VCaP (cell line): Measurements from ENCODE around the gene TIGAR.

ENCODE experiments used
- H3K27ac ChIP-seq: fragments of 450-650 bp; 2 replicates; pipeline ENCODE4 v1.5.1; 2017
- CTCF ChIP-seq: fragments of 450-650 bp; conservative IDR thresholded peaks from 2 replicates; pipeline ENCODE4 v1.5.1; 2017; ENCODE audit warnings: mild to moderate bottlenecking, moderate library complexity

TIGAR gene

GRCh38 chr12:4331842-4332241, 10.8 kb downstream of the TIGAR start:
- H3K27ac ChIP-seq, result no peak overlapping the region
- no peak for TF ChIP-seq CTCF

DNA sequence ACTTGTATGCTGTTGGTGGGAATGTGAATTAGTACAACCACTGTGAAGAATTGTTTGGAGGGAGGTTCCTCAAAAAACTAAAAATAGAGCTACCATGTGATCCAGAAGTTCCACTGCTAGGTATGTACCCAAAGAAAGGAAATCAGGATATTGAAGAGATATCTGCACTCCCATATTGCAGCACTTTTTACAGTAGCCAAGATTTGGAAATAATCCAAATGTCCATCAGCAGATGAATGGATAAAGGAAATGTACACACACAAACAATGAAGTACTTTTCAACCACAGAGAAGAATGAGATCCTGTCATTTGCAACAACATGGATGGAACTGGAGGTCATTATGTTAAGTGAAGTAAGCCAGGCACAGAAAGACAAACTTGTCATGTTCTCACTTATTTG, 25.9 kb downstream of the TIGAR start:
- no peak overlapping the region for H3K27ac ChIP-seq
- no peak for TF ChIP-seq CTCF

- TF ChIP-seq CTCF, result peak; percentile 86
- H3K27ac ChIP-seq, result no peak overlapping the region
These were observed 32.8 kb downstream of the TIGAR start for GRCh38 chr12:4353785-4354208.

DNA sequence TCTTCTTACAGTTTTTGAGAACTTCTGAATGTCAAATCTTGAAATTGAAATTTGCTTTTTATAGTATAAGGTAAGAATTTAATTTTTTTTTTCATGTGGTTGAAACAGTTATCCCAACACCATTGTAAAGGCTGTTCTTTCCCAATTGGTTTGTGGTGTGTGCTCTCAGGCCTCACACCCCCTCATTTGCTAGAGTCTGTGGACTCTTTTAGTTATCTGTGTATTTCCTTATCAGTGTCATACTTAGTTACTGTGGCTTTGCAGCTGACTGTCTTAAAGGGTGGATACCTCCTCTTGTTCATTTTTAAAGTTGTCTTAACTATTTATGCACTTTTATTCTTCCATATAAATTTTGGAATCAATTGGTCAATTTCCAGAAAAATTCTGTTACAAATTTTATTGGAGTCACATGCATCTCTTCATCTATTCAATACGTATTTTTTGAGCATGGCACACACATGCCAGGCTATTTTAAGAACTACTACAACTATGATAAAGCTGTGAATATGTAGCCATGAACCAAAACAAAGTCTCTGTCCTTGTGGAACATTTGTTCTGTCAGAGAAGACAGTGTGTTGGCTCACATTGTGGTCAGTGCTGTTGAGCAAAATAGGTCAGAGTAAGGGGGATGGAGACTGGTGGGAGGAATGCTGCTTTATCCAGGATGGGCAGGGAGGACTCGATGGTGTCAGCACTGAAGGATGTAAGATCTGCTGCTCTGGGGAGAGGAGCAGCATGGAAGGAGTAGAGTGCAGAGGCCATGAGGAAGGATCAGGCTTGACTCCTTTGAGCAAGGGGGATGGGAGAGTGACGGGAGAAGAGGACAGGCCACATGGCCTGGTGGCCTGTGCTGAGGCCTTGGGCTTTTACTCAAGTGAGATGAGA, 34.4 kb downstream of the TIGAR start:
- no peak overlapping the region for H3K27ac ChIP-seq
- TF ChIP-seq CTCF, result no peak

- H3K27ac ChIP-seq, result no peak overlapping the region
- TF ChIP-seq CTCF, result peak; percentile 46; the same call in 1 of the 2 replicates
These were observed 35.0 kb downstream of the TIGAR start for GRCh38 chr12:4356041-4356327.

DNA sequence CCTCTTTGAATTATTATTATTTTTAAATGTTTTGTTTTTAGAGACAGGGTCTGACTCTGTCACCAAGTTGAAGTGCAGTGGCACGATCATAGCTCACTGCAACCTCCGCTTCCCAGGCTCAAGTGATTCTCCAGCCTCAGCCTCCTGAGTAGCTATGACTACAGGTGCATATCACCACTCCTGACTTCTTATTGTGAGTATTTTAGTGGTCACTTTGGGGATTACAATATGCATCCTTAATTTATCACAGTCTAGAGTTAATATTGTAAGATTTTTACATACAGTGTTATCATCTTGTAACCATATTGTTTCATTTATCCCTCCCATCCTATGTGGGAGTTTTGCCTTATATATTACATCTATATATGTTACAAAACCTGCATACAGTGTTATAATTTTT, 45.1 kb downstream of the TIGAR start:
- no peak for TF ChIP-seq CTCF
- no peak overlapping the region for H3K27ac ChIP-seq

- no peak for TF ChIP-seq CTCF
- no peak overlapping the region for H3K27ac ChIP-seq
These were observed 48.5 kb downstream of the TIGAR start for GRCh38 chr12:4369548-4369947.
